Left lung (tissue), 10 donors: ENCODE results near the gene PRCD. TPM values are rescaled to one million over a fixed set of nuclear protein-coding genes. Genes with fewer than 3 reads are reported as not detected.

ENCODE experiments used
- ATAC-seq: fragments of 200-7000 bp; cut with Tn5 transposase; one replicate; pipeline ENCODE4 v1.9.1; 2020; ENCODE audit warnings: moderate library complexity
- DNase-seq, 4 donors: peaks; one replicate each; pipeline ENCODE4 v3.0.0-alpha.2; 2013 to 2020
- H3K27ac ChIP-seq, 2 donors: fragments of 200-600 bp; sonication (generic) in 1 of 2; one replicate each; pipeline versions ENCODE4 v1.5.0 to v1.8.0; 2020 to 2021
- H3K27me3 ChIP-seq, 2 donors: fragments of 200-600 bp; sonication (generic) in 1 of 2; one replicate each; pipeline versions ENCODE4 v1.5.0 to v1.8.0; 2020 to 2021
- H3K36me3 ChIP-seq, 2 donors: fragments of 200-600 bp; sonication (generic) in 1 of 2; one replicate each; pipeline versions ENCODE4 v1.5.0 to v1.8.0; 2020 to 2021
- H3K4me1 ChIP-seq, 2 donors: fragments of 200-600 bp; one replicate each; pipeline ENCODE4 v1.8.0; 2021
- H3K4me3 ChIP-seq, 2 donors: fragments of 200-600 bp; sonication (generic) in 1 of 2; one replicate each; pipeline versions ENCODE4 v1.5.0 to v1.8.0; 2020 to 2021; ENCODE audit warnings: mild to moderate bottlenecking in 1 of 2
- H3K9me3 ChIP-seq, 2 donors: fragments of 200-600 bp; sonication (generic) in 1 of 2; one replicate each; pipeline versions ENCODE4 v1.5.0 to v1.8.0; 2020 to 2021
- CTCF ChIP-seq, 2 donors: fragments of 200-600 bp; sonication (generic) in 1 of 2; IDR thresholded peaks; one replicate each; pipeline versions ENCODE4 v1.5.0 to v1.8.0; 2021; ENCODE audit warnings: antibody characterized with exemption in 2 of 2
- intact Hi-C, 2 donors: fragments of 100-400 bp; cut with DNase I; formaldehyde crosslinking; loops; one replicate each; pipeline versions ENCODE4 v1.11.2 to v1.14.2; 2022
- polyA plus RNA-seq, 6 donors: library from polyadenylated mRNA; unstranded; fragments of 120-200 nt; gene quantifications; one replicate each; pipeline ENCODE4 v1.2.1, GENCODE V29; 2013; ENCODE audit not compliant: insufficient read length in 6 of 6
- total RNA-seq, 2 donors: library from RNA; stranded (reverse); fragmentation: NEBNext Ultra II Directional; extraction: Animal tissue kit (Norgen Biotek cat#: 25700); gene quantifications; one replicate each; pipeline ENCODE4 v1.2.1, GENCODE V29; 2021
- donor health status: DM: no; HTN: yes; CAD: no.
- donor health status: DM: no; HTN: no; CAD: no.

The PRCD gene
- total and polyA plus RNA-seq, 8 donors, result 1.3 to 11.4 (median 8.9) TPM

GRCh38 chr17:76585033-76585648 is 45.3 kb downstream of the PRCD start:
- peak overlapping the region; percentile 75 to 82 for H3K27ac ChIP-seq
- intact Hi-C loops, result no loop called here
- no peaks in the 10 kb centered on the region for H3K9me3 ChIP-seq
- peak; percentile 46 for ATAC-seq
- H3K36me3 ChIP-seq, result no peaks in the 10 kb centered on the region
- no peak for TF ChIP-seq CTCF (IDR thresholded peaks at IDR 0.05)
- peaks cover 6 to 42% of the 10 kb centered on the region in 2 donors for H3K27me3 ChIP-seq
- H3K4me1 ChIP-seq, result peaks cover 3 to 30% of the 10 kb centered on the region in 2 donors
- H3K4me3 ChIP-seq, result peak overlapping the region; percentile 55 to 74
- peak in 1 of 4 donors; percentile 91 for DNase-seq

GRCh38 chr17:76585649-76586593 is 46.1 kb downstream of the PRCD start, which contains the start of gene ST6GALNAC2:
Gene ST6GALNAC2 (minus strand): TSS chr17:76585860. CDS start chr17:76585808, 52 bp downstream.
- peak within 1 kb of the TSS; percentile 75 to 82 for H3K27ac ChIP-seq
- peak; percentile 31 to 96 (median 80) for DNase-seq

GRCh38 chr17:76586741-76587487 is 47.1 kb downstream of the PRCD start:
- peaks cover 6 to 42% of the 10 kb centered on the region in 2 donors for H3K27me3 ChIP-seq
- ATAC-seq, result no peak
- no peak for DNase-seq
- intact Hi-C loops, result no loop called here
- TF ChIP-seq CTCF (IDR thresholded peaks at IDR 0.05), result no peak
- no peak overlapping the region for H3K27ac ChIP-seq
- no peak overlapping the region for H3K4me3 ChIP-seq
- H3K36me3 ChIP-seq, result no peaks in the 10 kb centered on the region
- H3K4me1 ChIP-seq, result peaks cover 3 to 30% of the 10 kb centered on the region in 2 donors
- no peaks in the 10 kb centered on the region for H3K9me3 ChIP-seq

More at GRCh38 chr17:76585649-76586593, 46.1 kb downstream of the PRCD start, which contains the start of gene ST6GALNAC2:
- Histone ChIP-seq H3K9me3 (no peaks in the 10 kb centered on the region), H3K36me3 (no peaks in the 10 kb centered on the region), H3K4me1 (peaks cover 3 to 30% of the 10 kb centered on the region in 2 donors), H3K27me3 (peaks cover 6 to 42% of the 10 kb centered on the region in 2 donors), H3K4me3 (peak within 1 kb of the TSS; percentile 55 to 74)
- TF ChIP-seq CTCF (IDR thresholded peaks at IDR 0.05), result peak; percentile 13 to 21
- ATAC-seq, result peak; percentile 92
- intact Hi-C loops, result no loop called here

GRCh38 chr17:76588182-76588581 is 48.3 kb downstream of the PRCD start:
- no peak for DNase-seq
- Histone ChIP-seq H3K4me3 (no peak overlapping the region), H3K27me3 (peaks cover 6 to 42% of the 10 kb centered on the region in 2 donors)

More at GRCh38 chr17:76588182-76588581, 48.3 kb downstream of the PRCD start:
- ATAC-seq, result no peak
- Histone ChIP-seq H3K9me3 (no peaks in the 10 kb centered on the region), H3K27ac (no peak overlapping the region), H3K36me3 (no peaks in the 10 kb centered on the region), H3K4me1 (peaks cover 3 to 30% of the 10 kb centered on the region in 2 donors)
- no peak for TF ChIP-seq CTCF (IDR thresholded peaks at IDR 0.05)
- intact Hi-C loops, result no loop called here
